Hematopoietic multipotent progenitor cell treated with erythropoietin and hydrocortisone succinate and interleukin-3 and kit ligand, for 4 days (in vitro differentiated cells): ENCODE measurements around the gene ZNF316.

Experiments used
- DNase-seq: peaks from one replicate; pipeline ENCODE4 v3.0.0-alpha.2; 2015

ZNF316 gene

DNA sequence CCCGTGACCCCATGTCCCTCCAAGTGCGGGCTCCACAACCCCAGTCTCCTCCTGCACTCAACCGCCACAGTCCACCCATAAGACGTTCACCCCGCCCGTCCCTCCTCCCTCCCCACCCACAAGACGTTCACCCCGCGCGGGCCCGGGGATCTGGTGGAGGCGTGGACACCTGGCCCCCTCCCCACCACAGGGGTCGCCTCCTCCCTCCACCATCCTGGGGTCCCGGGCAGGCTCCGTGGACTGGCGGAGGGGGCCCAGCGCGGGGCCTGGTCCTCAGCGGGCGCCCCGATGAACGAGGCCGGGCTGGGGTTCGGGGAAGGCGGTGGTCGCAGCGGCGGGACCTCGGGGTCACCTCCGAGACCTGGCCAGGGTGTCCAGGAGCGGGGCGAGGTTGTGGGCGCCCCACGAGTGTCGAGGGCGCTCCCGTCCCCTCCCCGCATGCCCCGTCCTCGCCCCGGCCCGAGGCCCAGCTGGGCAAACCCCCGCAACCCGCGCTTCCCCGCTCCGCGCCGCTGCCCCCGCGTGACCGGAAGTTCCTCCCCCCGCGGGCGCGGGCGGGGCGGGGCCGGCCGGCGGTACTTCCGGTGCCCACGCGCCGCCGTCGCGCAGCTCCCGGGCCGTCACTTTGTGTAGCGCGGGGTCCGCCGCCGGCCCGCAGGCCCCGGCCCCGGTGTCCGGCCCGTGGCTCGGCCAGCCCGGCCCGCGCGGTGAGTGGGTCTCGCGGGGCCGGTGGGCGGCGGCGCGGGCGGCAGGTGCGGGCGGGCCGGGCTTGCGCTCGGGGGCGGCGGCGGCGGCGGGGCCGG is at the start of gene ZNF316:
TSS of gene ZNF316 (plus strand) at position 578 of the 803 bp plus-strand sequence. CDS start 5,092 bp downstream, outside the sequence.
- DNase-seq = peak; percentile 70

DNA sequence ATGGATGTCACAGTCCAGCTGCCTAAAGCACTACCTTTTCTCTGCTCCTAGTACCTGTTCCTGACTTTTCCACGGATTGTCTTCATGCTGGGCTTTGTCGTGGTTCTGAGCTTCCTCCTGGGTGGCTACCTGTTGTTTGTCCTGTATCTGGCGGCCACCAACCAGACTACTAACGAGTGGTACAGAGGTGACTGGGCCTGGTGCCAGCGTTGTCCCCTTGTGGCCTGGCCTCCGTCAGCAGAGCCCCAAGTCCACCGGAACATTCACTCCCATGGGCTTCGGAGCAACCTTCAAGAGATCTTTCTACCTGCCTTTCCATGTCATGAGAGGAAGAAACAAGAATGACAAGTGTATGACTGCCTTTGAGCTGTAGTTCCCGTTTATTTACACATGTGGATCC is 48.6 kb upstream of the ZNF316 start:
- no peak for DNase-seq

DNA sequence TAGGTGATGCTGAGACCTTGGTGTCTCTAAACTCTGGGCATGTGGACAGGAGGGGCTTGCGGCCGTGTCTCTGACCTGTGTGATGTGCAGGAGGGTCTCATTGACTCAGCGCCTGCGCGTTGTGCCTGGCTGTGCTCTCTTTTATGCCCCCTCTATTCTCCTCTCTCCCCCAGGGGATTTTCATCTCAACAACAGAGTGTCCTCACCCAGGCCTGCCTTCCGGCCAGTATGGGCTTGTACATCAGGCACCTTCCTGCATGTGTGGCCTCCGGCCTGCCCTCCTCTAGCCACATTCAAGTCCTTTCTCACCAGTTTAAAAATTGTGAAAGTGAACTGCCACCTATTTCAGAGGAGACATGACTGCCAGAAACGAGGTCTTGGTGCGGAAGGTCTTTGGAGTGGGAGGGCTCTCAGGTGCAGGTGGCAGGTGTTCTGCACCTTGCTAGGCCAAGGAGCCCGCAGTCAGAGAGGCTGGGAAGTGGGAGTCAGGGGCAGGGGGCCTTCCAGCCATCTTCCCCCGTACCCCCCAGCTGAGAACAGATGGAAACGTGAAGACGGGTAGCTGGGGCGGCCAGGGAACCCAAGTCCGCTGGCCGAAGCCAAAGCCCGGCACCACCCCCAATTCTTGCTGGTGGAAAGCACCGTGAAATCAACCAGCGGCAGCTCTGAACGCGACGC is 47.8 kb upstream of the ZNF316 start:
- no peak for DNase-seq

DNA sequence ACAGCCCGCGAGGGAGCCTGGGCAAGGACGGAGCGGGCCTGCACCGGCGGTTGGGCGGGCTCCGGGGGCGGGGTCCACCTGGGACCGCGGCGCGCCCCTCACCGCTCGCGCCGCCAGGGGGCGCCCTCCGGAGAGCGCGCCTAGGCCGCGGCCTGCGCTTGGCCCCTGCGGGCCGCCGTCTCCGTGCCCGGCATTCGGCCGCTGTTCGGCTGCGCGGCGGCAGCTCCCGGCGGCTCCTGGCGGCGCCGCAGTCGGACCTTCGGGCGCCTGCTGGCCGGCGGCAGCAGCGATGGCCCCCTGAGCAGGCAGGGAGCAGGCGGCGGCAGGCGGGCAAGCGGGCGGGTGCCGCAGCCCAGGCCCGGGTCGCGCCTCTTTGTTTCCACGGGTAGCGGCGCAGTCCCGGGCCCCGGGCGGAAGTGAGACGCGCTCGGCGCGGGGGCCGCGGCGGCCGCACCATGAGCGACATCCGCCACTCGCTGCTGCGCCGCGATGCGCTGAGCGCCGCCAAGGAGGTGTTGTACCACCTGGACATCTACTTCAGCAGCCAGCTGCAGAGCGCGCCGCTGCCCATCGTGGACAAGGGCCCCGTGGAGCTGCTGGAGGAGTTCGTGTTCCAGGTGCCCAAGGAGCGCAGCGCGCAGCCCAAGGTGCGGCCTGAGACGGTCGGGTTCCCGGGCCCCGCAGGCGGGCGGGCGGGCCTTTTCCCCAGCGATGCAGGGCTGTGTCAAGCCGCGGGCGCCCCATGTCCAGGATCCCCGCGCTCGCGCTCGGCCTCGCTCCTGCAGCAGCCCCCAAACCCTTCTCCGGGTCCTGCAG is 47.1 kb upstream of the ZNF316 start, which contains the start of gene INTS15:
TSS of gene INTS15 (plus strand) at position 193 of the 816 bp plus-strand sequence. CDS start at position 456, 263 bp downstream.
- peak; percentile 90 for DNase-seq

DNA sequence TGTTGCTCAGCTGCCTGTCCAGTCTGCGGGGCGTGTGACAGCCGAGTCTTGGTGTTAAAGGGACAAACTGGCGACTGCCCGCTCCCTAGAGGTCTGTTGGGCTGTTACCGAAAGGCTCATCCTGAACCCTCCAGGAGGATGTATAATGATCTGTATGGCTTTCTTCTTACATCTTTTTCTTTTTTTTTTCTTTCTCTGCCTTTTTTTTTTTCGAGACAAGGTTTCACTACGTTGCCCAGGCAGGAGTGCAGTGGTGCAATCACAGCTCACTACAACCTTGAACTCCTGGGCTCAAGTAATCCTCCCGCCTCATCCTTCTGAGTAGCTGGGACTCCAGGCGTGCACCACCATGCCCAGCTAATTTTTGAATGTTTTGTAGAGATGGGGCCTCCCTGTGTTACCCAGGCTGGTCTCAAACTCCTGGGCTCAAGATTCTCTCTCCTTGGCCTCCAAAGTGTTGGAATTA is 46.4 kb upstream of the ZNF316 start:
- DNase-seq = no peak

DNA sequence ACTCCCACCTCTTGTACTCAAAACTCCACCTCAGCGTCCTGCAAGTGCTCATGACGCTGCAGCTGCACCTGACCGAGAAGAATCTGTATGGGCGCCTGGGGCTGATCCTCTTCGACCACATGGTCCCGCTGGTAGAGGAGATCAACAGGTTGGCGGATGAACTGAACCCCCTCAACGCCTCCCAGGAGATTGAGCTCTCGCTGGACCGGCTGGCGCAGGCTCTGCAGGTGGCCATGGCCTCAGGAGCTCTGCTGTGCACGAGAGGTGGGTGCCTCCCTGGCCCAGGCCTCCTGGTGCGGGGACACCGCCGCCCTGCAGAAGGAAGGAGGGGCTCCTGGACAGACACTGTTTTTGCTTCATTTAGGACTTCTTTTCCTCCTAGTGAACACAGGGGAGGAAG is 37.0 kb upstream of the ZNF316 start:
- no peak for DNase-seq

DNA sequence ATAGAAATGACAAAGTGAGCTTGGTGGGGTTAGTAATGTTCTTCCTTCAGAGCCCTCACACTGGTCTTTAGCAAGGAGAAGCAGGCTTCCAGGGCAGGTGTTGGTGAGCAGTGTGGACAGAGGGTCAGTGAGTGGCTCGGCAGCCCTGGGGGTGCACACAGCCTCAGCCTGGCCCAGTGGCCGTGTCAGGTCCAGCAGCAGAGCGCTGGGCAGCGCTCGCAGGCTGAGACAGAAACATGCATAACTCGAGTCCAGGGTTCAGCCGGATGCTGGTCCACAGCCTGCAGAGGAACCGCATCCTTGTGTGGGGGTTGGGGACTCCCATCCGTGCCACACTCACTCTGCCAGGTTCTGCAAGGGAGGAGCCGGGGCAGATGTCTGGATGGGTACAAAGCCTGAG is 32.7 kb upstream of the ZNF316 start:
- no peak for DNase-seq

DNA sequence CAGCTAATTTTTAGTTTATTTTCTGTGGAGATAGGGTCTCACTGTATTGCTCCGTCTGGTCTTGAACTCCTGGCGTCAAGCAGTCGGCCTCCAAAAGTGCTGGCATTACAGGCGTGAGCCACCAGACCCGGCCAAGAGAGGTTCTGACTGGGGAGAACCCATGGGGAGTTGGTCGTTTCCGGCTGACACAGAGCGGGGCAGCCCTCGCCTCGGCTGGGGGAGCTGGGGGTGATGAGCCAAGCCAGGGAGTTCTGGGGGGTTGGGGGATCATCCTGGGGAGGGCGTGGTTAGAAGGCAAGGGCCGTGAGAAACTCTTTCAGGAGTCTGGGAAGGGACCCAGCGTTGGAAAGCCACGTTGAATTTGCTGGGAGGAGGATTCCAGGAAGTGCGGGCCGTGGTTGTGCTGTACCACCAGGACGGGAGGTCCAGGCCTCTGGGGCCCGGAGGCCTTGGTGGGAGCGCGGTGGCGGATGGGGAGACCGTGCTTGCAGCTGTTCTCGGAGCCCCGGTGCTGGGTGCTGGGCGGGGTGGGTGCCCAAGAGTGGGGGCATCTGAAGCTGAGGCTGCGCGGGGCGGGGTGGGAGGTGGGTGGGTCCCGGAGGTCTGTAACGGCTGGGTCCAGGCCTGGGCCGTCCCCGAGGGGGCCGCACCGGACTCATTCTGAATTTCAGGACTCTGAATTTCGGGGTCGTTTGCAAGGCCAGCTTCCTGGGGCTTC is 30.1 kb upstream of the ZNF316 start:
- DNase-seq = no peak

DNA sequence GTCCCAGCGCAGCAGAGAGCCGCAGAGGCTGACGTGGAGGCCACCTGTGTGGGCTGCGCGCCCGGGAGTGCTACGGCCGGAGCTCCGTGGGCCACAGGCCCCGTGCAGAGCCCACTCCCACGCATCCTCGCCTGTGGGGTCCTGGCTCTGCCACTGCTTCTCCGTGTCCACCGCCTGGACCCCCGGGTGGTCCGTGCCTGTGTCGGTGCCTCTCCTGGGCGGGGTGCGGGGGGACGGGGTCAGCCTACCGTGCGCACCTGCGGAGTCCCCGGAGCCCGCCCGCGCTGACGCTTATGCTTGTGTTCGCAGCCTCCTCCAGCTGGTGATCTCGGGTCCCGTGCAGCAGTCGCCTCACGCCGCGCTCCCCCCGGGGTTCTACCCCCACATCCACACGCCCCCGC is 29.5 kb upstream of the ZNF316 start:
- no peak for DNase-seq

DNA sequence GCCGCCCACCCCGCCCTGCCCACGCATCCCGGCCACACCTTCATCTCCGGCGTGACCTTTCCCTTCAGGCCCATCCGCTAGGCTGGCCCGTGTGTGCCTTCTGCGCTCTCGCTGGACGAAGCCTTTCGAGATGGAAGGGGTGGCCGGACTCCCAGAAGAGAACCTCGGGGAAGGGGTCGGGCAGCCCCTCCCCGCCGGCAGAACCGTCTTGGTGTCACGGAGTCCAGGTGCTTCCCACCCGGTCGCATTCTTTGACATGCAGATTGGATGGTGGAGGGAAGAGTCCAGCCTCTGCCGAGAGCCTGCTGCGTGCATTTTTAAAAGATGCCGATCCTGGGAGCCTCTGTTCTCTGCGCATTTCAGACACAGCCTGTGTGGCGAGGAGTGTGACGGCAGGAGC is 29.0 kb upstream of the ZNF316 start:
- DNase-seq = no peak

DNA sequence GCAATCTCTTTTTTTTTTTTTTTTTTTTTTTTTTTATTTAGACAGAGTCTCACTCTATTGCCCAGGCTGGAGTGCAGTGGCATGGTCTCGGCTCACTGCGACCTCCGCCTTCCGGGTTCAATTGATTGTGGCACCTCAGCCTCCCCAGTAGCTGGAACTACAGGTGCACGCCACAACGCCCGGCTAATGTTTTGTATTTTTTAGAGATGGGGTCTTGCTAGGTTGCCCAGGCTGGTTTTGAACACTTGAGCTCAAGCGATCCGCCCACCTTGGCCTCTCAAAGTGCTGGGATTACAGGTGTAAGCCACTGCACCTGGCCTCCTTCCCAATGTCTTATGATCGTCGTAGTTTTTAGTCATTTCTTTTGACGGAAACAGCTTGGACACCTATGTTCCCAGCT is 28.3 kb upstream of the ZNF316 start:
- DNase-seq = no peak

DNA sequence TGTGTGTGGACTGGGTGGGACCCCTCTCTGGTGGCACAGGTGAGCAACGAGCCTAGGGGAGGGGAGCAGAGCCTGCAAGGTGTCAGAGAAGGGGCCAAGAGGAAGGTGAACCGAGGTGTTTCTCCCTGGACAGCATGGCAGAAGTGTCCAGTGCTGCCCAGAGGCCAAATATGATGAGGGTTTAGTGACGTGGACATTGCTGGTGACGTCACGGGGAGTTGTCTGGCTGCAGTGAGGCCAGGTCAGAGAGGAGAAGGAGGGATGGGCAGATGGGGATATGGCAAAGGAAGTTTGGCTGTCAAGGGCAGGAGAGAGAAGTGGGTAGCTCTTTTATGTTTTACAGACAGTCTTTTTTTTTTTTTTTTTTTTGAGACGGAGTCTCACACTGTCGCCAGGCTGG is 24.3 kb upstream of the ZNF316 start:
- DNase-seq = no peak

DNA sequence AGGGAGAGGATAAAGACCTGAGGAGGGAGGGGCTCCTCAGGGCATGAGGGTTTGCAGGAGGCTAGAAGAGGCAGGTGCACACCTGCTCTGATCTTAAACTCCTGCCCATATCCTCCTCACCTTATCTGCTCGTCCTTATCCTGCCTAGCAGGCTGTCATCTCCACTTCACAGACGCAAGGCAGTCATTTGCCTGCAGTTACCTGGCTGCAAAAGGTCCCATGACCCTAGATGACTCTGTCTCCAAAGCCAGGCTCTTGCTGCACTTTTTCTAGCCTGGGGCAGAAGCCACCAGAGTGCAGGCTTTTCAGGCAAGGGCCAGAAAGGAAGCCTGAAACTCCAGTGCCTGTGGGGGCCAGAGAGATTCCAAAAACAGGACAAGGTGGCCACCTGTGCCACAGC is 23.4 kb upstream of the ZNF316 start:
- no peak for DNase-seq

DNA sequence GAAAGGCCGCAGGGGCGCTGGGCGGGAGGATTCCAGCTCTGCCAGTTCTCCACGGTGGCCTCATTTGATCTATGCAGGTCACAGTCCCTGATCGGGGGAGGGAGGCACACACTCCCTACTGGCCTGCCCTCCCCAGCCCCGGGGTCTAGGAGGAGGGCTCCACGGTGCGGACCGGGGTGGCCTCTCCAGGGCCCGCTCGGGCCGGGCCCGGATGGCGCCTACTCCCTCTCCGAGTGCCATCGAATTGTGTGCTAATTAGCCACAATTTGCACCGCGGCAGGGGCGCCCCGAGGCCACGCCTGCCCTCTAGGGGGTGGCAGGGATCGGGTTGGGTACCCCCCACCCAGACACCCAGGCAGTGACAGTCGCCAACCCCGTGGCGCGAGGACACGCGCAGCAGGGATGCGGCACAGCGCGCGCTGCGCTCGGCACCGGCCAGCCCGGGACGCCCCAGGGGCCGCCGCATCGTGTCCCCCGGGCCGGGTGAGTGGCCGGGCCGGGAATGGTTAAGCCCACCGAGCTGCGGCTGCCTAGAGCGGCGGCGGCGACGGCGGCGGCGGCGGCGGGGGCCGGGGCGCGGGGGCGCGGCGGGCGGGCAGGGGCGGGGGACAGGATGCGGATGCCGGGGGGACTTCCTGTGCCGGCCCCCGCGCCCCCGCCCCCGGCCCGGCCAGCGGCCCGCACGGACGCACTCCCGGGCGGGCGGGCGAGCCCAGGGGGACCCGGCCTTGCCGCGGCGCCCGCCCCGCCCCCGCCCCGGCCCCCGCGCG is 22.0 kb upstream of the ZNF316 start, which contains the start of gene ZNF853:
TSS of gene ZNF853 (plus strand) at position 658 of the 770 bp plus-strand sequence. CDS start 565 bp downstream, outside the sequence.
- no peak for DNase-seq

DNA sequence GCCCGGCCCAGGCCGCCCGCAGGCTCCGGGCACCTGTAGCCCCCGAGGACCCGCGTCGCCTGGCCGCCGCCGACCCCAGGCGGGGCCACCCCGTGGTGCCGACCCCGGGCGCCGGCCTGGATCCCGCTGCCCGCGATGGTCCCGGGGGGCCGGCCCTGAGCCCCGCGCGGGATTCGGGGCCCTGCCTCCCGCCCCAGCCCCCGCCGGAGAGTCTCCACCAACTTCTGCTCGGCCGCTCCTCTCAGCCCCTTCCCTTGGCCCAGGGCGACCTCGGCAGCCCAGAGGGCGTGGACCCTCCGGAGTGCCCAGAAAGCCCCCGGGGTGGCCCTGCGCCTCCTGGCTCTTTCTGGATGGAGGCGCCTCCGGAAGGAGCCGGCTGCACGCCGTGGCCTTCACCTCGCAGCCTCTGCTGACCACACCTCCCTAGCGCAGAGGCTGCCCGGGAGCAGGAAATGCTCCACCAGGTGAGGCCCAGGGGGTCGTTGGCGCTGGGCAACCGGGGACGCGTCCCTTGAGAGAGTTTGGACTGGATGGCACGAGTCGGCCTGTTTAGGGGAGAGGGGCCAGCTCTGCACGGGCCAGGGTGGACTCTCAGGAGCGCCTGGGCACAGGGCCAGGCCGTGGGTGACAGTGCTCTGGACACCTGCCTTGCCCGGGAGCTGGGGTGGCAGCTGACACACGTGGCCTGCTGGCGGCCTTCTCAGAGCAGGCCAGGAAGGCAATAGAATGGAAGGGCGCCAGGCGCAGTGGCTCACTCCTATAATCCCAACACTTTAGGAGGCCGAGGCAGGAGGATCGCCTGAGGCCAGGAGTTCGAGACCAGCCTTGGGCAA is 21.2 kb upstream of the ZNF316 start:
- DNase-seq = no peak

DNA sequence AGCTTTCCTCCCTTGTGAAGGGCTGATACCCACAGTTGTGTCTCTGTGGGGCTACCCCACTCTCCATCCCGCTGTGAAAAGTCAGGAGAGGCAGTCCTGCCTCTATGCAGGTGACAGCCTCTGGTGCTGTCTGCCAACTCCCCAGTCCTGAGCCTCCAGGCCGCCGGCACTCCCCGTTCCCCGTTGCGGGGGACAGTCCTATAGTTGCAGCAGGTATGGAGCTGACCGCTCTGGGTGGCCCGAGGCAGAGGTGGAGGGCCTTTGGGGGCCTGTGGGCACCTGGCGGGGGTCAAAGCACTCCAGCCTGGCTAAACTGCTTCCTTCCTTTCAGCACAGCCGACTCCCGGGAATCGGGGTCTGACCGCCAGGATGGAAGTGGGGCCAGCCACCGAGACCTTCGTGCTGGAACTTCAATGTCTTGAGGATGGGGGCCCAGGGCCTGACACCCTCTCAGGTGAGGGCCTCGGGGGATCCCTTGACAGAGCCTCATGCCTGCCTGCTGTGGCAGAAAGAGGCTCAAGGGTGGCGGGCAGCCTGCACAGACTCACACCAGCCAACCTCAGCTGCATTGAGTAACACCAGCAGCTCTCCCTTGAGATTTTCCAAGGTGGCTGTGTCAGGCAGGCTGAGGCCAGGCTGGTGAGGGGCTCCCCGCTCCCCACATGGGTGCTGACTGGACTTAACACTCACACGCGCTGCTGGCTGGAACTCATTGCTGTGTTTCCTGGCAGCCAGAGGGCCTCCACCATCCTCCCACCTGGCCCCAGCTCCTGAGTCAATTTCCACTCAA is 20.1 kb upstream of the ZNF316 start:
- DNase-seq = no peak

DNA sequence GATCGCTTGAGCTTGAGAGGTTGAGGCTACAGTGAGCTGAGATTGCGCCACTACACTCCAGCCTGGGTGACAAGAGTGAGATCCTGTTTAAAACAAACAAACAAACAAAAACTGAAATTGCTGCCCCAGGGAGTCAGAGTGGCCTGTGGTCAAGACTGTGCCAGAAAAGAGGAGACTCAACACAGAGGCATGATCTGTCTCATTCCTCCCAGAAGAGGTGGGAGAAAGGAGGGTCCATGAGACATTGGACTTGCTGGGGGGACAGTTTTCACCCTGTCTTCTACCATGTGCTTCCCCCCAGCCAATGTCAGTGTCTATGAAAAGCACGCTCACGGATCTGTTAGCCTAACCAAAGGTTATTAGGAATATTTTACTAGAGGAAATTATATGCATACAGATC is 18.5 kb upstream of the ZNF316 start:
- DNase-seq = no peak

DNA sequence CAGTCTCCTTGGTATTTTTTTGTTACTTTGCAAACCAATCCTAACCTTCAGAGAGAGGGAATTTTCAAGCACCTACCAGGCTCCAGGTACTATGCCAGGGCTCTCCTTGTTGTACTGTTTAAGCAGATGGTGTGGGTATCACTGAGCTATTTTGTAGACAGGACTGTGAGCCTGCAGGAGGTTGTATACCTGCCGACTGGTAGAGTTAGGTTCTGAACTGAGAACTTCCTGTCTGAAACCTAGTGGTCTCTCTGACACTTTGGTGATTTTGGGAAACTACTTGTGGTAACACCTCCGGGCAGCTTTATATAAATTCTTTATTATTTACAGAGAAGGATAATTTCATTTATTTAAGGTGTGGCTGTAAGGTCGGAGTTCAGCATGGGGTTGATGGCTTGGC is 17.2 kb upstream of the ZNF316 start:
- no peak for DNase-seq

DNA sequence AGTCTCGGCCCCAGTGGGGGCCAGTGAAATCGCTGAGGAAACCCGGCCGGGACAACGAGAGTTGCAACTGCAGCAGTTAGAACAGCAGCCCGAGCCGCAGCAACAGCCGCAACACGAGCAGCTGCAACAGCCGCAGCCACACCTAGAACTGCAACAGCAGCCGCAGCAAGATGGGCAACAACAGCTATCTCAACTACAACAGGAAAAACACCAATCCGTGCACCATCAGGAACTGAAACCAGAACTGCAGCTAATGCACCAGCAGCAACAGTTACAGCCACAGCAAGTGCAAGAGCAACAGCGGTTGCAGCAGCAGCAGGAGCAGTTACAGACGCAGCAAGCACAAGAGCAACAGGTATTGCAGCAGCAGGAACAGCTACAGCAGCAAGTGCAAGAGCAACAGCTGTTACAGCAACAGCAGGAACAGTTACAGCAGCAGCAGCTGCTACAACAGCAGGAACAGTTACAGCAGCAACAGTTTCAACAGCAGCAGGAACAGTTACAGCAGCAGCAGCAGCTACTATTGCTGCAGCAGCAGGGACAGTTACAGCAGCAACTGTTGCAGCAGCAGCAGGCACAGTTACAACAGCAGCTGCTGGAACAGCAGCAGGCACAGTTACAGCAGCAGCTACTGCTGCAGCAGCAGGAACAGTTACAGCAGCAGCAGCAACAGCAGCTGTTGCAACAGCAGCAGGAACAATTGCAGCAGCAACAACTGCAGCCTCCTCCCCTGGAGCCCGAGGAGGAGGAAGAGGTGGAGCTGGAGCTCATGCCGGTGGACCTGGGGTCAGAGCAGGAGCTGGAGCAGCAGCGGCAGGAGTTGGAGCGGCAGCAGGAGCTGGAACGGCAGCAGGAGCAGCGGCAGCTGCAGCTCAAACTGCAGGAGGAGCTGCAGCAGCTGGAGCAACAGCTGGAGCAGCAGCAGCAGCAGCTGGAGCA is 15.7 kb upstream of the ZNF316 start:
- no peak for DNase-seq
